ENCODE measurements around the gene FAM200B. TPM values are rescaled to one million over a fixed set of nuclear protein-coding genes. Genes with fewer than 3 reads are reported as not detected.
A peak's percentile ranks its signal among the peaks of the same experiment; 100 is the strongest.

Gene FAM200B
- 10 to 100 TPM; 40.4 to 88.5 (median 71.2) TPM for total RNA-seq

DNA sequence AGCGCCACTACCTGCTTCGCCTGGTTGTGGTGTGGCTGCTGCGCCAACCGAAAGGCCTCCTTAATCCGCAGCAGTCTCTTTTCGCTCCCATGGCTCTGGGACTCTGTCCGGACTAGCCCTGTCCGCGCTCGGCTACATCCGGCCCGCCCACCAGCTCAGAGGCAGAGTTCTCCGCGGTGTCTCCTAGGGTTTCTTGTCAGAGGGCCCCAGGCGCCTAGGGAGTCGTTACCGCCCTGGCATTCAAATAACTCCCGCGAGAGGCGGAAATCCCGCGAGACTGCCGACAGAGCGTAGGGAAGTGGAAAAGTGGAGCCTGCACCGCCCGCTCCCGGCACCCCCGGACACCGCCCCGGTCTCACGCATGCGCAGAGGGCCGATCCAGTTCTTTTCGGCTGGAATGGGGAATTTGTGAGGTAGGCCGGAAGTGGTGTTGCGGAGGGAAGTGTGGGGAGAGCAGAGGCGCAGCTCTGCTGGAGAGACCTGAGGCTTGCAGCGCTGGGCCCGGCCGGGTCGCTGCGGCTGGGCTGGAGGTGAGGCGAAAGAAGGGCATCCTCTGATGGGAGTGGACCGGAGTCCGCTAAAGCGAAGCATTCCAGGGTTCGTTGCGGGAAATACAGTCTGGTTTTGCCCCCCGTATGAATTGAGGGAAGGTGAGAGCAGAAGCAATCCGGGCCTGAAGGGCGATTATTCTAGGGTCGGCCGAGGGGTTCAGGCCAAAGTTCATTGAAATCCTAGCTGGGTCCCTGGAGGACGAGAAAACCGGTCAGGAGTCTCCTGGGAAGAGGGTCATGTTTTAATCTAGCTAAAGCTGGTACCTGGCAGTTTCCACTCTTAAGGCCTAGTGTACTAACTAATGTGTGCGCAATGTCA is at the start of gene FAM200B:
TSS of gene FAM200B (plus strand) at position 456 of the 870 bp plus-strand sequence. CDS start 5,151 bp downstream, outside the sequence.
- Histone ChIP-seq H3K36me3 (peaks cover 0 to 10% (median 5%) of the 10 kb centered on the region in 4 donors), H3K27ac (replicated peaks in 1 of 4) (peak within 1 kb of the TSS; percentile 87 to 93 (median 92)), H3K9me3 (no peaks in the 10 kb centered on the region), H3K4me1 (peaks cover 14 to 33% (median 31%) of the 10 kb centered on the region in 4 donors), H3K4me3 (peak within 1 kb of the TSS; percentile 66 to 76 (median 74)), H3K27me3 (no peaks in the 10 kb centered on the region)
- WGBS, result under 1% methylated on average over 39 of the region's 56 CpGs
- DNase-seq (ENCODE audit: extremely low spot score), result peak; percentile 99
- intact Hi-C loops (cut with DNase I), result no loop called here
- peak; percentile 94 to 95 for TF ChIP-seq POLR2AphosphoS5 (IDR thresholded peaks at IDR 0.05)
- peak; percentile 77 for TF ChIP-seq POLR2A (IDR thresholded peaks at IDR 0.05; ENCODE audit: low read depth)
- peak in 2 of 3 experiments; percentile 20 to 42 for TF ChIP-seq CTCF (IDR thresholded peaks at IDR 0.05)
- TF ChIP-seq EP300 (IDR thresholded peaks at IDR 0.05), result no peak

- Histone ChIP-seq H3K36me3 (peaks cover 20 to 92% (median 68%) of the 10 kb centered on the region in 4 donors), H3K9me3 (no peaks in the 10 kb centered on the region), H3K4me1 (no peaks in the 10 kb centered on the region), H3K27me3 (no peaks in the 10 kb centered on the region), H3K4me3 (no peak overlapping the region), H3K27ac (replicated peaks in 1 of 4) (no peak overlapping the region)
- DNase-seq (ENCODE audit: extremely low spot score), result no peak
- TF ChIP-seq POLR2A (IDR thresholded peaks at IDR 0.05; ENCODE audit: low read depth) (no peak), CTCF (IDR thresholded peaks at IDR 0.05) (no peak), EP300 (IDR thresholded peaks at IDR 0.05) (no peak), POLR2AphosphoS5 (IDR thresholded peaks at IDR 0.05) (no peak)
- WGBS, result 94% methylated on average over 1 of the region's 1 CpG
- intact Hi-C loops (cut with DNase I), result no loop called here
Measured at GRCh38 chr4:15636818-15637217, 44.8 kb upstream of the FAM200B start.

DNA sequence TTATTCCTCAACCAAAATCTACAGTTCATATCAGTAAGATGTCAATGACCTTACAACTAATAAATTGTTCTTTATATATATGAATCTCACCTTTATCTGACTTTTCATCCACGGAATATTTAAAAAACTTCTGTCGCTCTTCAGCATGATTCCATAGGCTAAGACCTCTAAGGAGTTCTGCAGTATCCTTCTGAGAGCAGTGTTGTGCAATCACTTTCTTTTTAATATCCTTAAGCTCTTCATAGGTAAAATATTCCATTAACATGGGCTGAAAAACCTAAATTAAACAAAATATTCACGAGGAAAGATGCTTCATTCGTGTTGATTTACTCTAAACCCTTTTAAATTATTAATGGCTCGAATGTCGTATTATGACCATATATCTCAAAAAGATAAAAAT is 43.2 kb upstream of the FAM200B start:
- H3K27ac ChIP-seq (replicated peaks in 1 of 4), result no peak overlapping the region
- no peak for DNase-seq (ENCODE audit: extremely low spot score)
- H3K4me3 ChIP-seq, result no peak overlapping the region
- 94% methylated on average over 6 of the region's 6 CpGs for WGBS
- peaks cover 5 to 15% (median 9%) of the 10 kb centered on the region in 4 donors for H3K4me1 ChIP-seq
- intact Hi-C loops (cut with DNase I), result no loop called here
- peaks cover 20 to 77% (median 59%) of the 10 kb centered on the region in 4 donors for H3K36me3 ChIP-seq
- TF ChIP-seq POLR2AphosphoS5 (IDR thresholded peaks at IDR 0.05), result no peak
- no peak for TF ChIP-seq CTCF (IDR thresholded peaks at IDR 0.05)
- TF ChIP-seq EP300 (IDR thresholded peaks at IDR 0.05), result no peak
- TF ChIP-seq POLR2A (IDR thresholded peaks at IDR 0.05; ENCODE audit: low read depth), result no peak
- no peaks in the 10 kb centered on the region for H3K9me3 ChIP-seq
- no peaks in the 10 kb centered on the region for H3K27me3 ChIP-seq

DNA sequence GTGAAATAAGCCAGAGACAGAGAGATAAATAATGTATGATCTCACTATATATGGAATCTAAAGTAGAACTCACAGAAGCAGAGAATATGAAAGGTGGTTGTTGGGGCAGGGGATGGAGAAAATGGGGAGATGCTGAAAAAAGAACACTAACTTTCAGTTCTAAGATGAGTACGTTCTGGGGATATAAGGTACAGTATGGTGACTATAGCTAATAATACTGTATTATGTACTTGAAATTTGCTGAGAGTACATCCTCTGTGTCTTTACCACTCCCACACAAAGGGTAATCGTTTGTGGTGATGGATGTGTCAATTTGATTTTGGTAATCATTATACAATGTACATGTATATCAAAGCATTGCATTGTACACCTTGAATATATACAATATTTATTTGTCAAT is 33.0 kb upstream of the FAM200B start:
- no peaks in the 10 kb centered on the region for H3K9me3 ChIP-seq
- H3K4me3 ChIP-seq, result no peak overlapping the region
- 61% methylated on average over 2 of the region's 2 CpGs for WGBS
- TF ChIP-seq POLR2AphosphoS5 (IDR thresholded peaks at IDR 0.05) (no peak), EP300 (IDR thresholded peaks at IDR 0.05) (no peak), CTCF (IDR thresholded peaks at IDR 0.05) (no peak), POLR2A (IDR thresholded peaks at IDR 0.05; ENCODE audit: low read depth) (no peak)
- peaks cover 63 to 98% (median 93%) of the 10 kb centered on the region in 4 donors for H3K4me1 ChIP-seq
- intact Hi-C loops (cut with DNase I), result no loop called here
- H3K27me3 ChIP-seq, result no peaks in the 10 kb centered on the region
- H3K27ac ChIP-seq (replicated peaks in 1 of 4), result peak overlapping the region in 3 of 4 donors; percentile 95 to 99 (median 98)
- no peaks in the 10 kb centered on the region for H3K36me3 ChIP-seq
- DNase-seq (ENCODE audit: extremely low spot score), result no peak

Data from esophagus muscularis mucosa (tissue), 4 donors.